PFSK-1 (cell line): Measurements from ENCODE around the gene DOK5.

Experiments used
- POLR2AphosphoS5 ChIP-seq: IDR thresholded peaks from 2 replicates; pipeline ENCODE4 v1.6.1; 2012; ENCODE audit warnings: low read depth, mild to moderate bottlenecking, control low read depth, low read length, moderate library complexity
- SIN3A ChIP-seq: IDR thresholded peaks from 2 replicates; pipeline ENCODE4 v1.6.1; 2012; ENCODE audit warnings: mild to moderate bottlenecking, low read length, moderate library complexity, borderline replicate concordance; ENCODE audit not compliant: insufficient read depth
- TF ChIP-seq, protein P1 (sequence below), 2 experiments: IDR thresholded peaks; 2 replicates each; pipeline versions ENCODE4 v1.6.1 to v1.8.0; 2011 to 2012; ENCODE audit warnings: low read depth in 2 of 2, low read length in 2 of 2, control low read depth in 1 of 2, inconsistent platforms in 1 of 2, mild to moderate bottlenecking in 1 of 2, moderate library complexity in 1 of 2; ENCODE audit not compliant: insufficient read depth in 1 of 2

- TF ChIP-seq POLR2AphosphoS5 (no peak), SIN3A (no peak)
- TF ChIP-seq, protein P1, sequence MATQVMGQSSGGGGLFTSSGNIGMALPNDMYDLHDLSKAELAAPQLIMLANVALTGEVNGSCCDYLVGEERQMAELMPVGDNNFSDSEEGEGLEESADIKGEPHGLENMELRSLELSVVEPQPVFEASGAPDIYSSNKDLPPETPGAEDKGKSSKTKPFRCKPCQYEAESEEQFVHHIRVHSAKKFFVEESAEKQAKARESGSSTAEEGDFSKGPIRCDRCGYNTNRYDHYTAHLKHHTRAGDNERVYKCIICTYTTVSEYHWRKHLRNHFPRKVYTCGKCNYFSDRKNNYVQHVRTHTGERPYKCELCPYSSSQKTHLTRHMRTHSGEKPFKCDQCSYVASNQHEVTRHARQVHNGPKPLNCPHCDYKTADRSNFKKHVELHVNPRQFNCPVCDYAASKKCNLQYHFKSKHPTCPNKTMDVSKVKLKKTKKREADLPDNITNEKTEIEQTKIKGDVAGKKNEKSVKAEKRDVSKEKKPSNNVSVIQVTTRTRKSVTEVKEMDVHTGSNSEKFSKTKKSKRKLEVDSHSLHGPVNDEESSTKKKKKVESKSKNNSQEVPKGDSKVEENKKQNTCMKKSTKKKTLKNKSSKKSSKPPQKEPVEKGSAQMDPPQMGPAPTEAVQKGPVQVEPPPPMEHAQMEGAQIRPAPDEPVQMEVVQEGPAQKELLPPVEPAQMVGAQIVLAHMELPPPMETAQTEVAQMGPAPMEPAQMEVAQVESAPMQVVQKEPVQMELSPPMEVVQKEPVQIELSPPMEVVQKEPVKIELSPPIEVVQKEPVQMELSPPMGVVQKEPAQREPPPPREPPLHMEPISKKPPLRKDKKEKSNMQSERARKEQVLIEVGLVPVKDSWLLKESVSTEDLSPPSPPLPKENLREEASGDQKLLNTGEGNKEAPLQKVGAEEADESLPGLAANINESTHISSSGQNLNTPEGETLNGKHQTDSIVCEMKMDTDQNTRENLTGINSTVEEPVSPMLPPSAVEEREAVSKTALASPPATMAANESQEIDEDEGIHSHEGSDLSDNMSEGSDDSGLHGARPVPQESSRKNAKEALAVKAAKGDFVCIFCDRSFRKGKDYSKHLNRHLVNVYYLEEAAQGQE (IDR thresholded peaks at IDR 0.05; ENCODE audit: insufficient read depth in 1 of 2, low read depth in 2 of 2, low read length in 2 of 2): no peak
Measured at GRCh38 chr20:54601831-54602515, 126.6 kb downstream of the DOK5 start.
